Hematopoietic multipotent progenitor cell treated with erythropoietin and hydrocortisone succinate and interleukin-3 and kit ligand, for 4 days (in vitro differentiated cells): Measurements from ENCODE around the gene DDI2.

Experiments
- DNase-seq: peaks from one replicate; pipeline ENCODE4 v3.0.0-alpha.2; 2015

Gene DDI2

DNA sequence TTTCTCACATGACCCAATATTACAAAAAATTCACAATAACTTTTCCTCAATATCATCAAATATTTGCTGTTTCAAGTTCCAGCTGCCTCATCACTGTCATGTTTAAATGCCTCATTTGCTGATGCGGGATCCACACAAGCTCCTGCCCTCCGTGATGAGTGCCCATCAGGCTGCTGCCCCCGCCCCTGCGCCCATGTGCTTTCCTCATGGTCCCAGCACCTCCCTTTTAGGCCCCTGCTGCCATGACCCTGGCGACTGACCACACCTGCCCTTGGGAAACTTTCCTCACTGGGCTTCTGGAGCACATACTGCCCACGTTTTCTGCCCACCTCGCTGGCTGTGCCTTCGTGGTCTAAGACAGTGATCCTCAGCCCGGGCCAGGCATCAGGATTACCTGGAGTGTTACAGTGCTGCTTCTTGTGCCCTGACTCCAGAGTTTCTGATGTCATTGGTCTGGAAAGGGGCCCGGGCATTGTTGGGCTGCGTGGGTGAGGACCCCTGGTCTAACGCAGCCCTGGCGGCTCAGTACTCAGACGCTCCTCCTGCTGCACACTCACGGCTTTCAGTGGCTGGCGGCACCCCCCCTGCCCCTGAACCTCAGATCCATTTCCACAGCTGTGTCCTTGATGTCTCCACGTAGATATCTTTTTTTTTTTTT lies 87.4 kb downstream of the DDI2 start:
- DNase-seq: no peak

DNA sequence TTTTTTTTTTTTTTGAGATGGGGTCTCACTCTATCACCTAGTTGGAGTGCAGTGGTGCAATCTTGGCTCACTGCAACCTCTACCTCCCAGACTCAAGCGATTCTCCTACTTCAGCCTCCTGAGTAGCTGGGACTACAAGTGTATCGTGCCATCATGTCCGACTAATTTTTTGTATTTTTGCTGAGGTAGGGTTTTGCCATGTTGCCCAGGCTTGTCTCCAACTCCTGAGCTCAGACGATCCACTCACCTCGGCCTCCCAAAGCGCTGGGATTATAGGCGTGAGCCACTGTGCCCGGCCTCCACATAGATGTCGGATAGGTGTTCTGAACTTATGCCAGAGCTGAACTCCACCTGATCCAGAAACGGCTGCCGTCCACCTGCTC lies 87.9 kb downstream of the DDI2 start:
- no peak for DNase-seq

GRCh38 chr1:15706751-15707150 lies 89.5 kb downstream of the DDI2 start:
- no peak for DNase-seq

DNA sequence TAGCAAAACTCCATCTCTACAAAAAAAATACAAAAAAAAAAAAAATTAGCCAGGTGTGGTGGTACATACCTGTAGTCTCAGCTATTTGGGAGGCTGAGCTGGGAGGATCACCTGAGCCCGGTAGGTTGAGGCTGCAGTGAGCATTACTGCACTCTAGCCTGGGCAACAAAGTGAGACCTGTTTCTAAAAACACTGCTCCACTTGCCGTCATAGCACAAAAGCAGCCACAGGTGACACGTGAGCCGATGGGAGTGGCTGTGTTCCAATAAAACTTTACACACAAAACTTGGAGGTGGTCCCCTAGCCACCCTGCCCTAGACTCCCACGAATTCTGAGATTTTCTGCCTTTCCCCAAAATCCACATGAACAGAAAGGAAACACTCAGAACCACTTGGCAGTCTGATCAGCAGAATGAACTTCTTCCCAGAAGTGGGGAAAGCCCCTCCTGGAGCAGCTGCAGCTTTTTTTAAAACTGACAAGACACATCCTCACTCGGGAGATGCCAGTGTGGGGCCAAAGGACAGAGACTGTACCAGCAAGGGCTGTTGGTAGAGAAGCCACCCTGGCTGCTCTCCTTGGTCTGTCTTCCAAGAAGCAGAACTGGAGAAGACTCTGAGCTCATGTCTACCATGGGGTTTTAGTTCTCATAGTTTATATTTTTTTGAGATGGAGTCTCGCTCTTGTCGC lies 90.1 kb downstream of the DDI2 start:
- no peak for DNase-seq

GRCh38 chr1:15708486-15709137 lies 91.4 kb downstream of the DDI2 start:
- no peak for DNase-seq

DNA sequence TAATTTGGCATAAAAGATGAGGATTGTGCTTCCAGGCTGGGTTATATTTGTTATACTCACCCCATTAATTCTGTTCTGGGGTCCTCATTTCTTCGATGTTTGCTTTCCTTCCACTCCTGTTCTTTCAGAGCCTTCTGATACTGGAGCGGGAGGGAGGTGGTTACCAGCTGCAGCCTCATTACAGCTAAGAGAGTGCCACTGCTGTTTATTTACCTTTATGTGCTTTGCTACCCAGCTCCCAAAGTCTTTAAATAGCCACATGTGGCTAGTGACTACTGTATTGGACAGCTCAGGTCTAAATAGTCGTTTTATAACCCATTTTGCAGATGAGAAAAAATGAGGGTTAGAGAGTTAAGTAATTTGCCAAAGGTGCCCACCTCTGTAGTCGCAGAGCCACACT lies 92.0 kb downstream of the DDI2 start:
- DNase-seq: no peak

- no peak for DNase-seq
These were observed 94.9 kb downstream of the DDI2 start for GRCh38 chr1:15712168-15712567.

- DNase-seq: no peak
These were observed 97.3 kb downstream of the DDI2 start for GRCh38 chr1:15714406-15715136.

- no peak for DNase-seq
These were observed 100.3 kb downstream of the DDI2 start for GRCh38 chr1:15717418-15718125.

GRCh38 chr1:15718199-15718601 lies 100.9 kb downstream of the DDI2 start:
- DNase-seq: no peak
